ENCODE measurements around the gene NFKB2.

The NFKB2 gene

DNA sequence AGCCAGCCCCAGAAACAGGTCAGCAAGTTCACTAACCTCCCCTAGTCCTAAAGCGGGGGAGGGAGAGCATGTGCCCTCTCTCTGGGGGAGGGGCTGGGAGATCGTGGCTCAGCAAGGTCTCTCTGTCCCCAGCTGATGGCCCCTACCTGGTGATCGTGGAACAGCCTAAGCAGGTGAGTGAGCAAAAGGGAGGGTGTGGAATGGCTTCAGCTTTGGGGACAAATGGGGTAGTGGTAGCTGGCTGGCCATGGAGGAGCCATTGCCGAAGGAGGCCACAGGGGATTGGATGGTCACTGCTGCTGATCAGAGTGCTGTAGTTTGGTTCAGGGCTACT lies 779 bp downstream of the NFKB2 start:
- DNase-seq, result no peak

DNA sequence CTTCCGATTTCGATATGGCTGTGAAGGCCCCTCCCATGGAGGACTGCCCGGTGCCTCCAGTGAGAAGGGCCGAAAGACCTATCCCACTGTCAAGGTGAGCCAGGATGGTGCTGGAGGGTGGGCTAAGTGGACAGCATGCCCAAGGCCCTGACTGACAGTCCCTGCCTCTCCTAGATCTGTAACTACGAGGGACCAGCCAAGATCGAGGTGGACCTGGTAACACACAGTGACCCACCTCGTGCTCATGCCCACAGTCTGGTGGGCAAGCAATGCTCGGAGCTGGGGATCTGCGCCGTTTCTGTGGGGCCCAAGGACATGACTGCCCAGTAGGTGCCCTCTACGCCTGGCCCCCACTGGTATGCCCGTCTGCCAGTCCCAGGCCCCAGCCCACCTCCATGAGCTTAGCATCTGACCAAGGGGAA lies 1.2 kb downstream of the NFKB2 start:
- no peak for DNase-seq

DNA sequence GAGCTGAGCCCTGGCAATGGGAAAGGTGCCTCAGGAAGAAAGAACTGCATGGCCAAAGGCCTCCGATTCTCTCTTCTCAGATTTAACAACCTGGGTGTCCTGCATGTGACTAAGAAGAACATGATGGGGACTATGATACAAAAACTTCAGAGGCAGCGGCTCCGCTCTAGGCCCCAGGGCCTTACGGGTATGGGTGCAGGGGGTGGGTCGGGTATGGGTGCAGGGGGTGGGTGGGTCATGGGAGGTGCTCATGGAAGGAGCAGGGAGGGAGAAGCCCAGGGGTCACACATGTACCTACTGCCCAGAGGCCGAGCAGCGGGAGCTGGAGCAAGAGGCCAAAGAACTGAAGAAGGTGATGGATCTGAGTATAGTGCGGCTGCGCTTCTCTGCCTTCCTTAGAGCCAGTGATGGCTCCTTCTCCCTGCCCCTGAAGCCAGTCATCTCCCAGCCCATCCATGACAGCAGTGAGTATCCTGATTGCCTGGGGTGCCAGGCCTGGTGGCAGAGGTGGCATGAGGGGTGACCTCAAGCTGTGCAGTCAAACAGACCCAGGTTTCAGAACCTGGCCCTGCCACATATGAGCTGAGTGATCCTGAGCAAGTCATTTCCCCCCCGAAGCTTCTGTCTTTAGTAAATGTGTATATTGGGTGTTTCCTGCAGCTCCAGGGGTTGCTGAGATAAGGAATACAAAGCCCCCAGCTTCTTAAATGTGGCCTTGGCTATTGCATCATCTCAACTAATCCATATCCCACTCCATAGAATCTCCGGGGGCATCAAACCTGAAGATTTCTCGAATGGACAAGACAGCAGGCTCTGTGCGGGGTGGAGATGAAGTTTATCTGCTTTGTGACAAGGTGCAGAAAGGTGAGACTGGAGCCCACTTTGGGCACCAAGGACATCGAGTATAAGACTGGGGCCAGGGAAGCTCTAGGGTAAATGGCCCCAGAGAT lies 2.0 kb downstream of the NFKB2 start:
- no peak for DNase-seq

DNA sequence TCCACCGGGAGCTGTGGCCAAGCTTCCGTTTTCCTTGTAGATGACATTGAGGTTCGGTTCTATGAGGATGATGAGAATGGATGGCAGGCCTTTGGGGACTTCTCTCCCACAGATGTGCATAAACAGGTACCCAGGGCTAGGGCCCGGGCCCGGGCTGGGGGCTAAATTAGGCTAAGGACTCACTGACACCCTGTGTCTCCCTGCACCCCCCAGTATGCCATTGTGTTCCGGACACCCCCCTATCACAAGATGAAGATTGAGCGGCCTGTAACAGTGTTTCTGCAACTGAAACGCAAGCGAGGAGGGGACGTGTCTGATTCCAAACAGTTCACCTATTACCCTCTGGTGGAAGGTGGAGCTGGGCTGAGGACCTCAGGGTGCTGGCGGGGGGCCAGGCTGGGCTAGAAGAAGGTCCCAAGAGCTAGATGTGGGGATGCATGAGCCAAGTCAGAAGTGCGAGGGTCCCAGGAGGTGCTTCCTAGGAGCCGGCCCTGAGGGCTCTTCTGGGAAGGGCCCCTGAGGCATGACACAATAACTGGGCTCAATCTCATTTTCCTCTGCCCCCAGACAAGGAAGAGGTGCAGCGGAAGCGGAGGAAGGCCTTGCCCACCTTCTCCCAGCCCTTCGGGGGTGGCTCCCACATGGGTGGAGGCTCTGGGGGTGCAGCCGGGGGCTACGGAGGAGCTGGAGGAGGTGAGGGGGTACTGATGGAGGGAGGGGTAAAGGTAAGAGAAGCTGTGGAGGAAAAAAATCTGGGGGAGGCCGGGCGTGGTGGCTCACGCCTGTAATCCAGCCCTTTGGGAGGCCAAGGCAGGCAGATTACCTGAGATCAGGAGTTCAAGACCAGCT lies 2.9 kb downstream of the NFKB2 start:
- no peak for DNase-seq

DNA sequence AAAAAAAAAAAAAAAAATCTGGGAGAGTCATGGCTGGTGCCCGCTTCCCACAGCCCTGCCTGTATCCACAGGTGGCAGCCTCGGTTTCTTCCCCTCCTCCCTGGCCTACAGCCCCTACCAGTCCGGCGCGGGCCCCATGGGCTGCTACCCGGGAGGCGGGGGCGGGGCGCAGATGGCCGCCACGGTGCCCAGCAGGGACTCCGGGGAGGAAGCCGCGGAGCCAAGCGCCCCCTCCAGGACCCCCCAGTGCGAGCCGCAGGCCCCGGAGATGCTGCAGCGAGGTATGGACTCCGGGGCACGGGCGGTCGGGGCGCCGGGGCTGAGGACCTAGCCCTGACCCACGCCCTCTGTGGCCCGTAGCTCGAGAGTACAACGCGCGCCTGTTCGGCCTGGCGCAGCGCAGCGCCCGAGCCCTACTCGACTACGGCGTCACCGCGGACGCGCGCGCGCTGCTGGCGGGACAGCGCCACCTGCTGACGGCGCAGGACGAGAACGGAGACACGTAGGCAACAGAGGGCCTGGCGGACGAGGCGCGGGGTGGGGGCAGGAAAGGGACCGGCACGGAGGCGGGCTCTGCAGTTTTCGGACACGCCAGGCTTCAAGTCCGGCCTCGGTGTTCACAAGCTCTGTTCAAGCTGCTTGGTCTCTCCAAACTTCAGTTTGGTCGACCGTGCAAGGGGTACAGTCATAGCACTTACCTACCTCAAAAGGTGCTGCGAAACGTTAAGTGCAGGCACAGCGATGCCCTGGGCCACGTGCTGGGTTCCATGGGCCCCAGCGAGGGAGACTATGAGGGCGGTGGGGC lies 3.9 kb downstream of the NFKB2 start:
- peak; percentile 79 to 87 (median 85) for DNase-seq

DNA sequence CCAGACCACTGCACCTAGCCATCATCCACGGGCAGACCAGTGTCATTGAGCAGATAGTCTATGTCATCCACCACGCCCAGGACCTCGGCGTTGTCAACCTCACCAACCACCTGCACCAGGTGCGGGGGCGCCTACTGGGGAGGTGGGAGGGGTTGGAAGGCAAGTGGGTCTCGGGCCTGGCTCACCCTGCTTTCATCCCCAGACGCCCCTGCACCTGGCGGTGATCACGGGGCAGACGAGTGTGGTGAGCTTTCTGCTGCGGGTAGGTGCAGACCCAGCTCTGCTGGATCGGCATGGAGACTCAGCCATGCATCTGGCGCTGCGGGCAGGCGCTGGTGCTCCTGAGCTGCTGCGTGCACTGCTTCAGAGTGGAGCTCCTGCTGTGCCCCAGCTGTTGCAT lies 4.6 kb downstream of the NFKB2 start:
- peak; percentile 52 to 76 (median 70) for DNase-seq

DNA sequence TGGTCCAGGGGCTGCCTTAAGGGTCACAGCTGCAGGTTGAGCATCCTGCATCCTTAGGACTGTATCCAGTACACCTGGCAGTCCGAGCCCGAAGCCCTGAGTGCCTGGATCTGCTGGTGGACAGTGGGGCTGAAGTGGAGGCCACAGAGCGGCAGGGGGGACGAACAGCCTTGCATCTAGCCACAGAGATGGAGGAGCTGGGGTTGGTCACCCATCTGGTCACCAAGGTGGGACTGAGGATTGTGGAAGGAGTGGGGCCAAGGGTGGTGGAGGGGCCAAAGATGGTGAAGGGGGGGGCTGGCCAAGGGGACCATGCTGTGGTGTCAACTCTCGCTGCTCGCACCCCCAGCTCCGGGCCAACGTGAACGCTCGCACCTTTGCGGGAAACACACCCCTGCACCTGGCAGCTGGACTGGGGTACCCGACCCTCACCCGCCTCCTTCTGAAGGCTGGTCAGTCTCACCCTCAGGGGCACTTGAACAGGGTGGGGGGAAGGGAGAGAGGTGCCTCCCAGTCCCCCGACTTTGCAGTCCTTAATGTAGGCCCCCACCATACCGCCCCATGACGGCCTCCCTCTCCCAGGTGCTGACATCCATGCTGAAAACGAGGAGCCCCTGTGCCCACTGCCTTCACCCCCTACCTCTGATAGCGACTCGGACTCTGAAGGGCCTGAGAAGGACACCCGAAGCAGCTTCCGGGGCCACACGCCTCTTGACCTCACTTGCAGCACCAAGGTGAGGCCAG lies 5.3 kb downstream of the NFKB2 start:
- DNase-seq, result no peak

DNA sequence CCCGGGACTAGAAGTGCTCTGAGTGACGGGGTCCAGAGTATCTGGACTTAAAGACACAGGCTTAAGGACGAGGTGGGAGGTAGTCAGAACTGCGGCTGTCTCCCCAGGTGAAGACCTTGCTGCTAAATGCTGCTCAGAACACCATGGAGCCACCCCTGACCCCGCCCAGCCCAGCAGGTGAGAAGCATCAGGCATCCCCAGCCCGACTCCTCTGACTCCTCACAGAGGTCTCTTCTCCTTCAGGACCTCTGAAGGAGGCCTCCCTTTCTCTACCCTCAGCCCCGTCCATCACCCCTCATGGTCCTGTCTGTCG lies 5.8 kb downstream of the NFKB2 start:
- no peak for DNase-seq

DNA sequence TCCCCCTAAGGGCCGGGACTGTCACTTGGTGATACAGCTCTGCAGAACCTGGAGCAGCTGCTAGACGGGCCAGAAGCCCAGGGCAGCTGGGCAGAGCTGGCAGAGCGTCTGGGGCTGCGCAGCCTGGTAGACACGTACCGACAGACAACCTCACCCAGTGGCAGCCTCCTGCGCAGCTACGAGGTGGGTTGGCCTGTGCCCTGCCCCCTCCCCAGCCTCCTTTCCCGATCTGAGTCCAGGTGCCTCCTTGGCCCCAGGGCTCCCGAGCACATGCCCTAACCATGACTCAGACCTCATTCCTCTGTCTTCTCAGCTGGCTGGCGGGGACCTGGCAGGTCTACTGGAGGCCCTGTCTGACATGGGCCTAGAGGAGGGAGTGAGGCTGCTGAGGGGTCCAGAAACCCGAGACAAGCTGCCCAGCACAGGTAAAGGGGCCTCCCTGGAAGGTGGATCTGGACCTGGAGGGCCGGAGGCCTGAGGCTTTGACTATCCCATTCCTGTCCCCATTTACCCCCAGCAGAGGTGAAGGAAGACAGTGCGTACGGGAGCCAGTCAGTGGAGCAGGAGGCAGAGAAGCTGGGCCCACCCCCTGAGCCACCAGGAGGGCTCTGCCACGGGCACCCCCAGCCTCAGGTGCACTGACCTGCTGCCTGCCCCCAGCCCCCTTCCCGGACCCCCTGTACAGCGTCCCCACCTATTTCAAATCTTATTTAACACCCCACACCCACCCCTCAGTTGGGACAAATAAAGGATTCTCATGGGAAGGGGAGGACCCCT lies 6.4 kb downstream of the NFKB2 start:
- DNase-seq, result no peak

DNA sequence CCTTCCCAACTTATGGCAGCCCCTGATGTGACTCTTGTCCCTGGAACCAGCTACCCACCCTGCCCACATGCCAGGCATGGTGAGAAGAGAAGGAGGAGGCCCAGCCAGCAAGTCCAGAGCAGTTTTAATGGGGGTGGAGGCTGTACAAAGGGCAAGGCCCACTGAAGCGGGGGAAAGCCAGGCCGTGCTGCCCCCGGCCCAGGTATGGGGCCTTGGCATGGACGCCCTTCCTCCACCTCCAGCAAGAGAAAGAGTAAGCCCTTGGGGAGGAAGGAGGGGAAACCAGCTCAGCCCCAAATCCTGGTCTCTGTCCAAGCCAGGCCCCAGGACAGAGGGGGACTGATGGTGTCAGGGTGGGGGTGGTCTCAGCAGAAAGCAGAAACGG lies 7.0 kb downstream of the NFKB2 start:
- DNase-seq, result no peak

DNA sequence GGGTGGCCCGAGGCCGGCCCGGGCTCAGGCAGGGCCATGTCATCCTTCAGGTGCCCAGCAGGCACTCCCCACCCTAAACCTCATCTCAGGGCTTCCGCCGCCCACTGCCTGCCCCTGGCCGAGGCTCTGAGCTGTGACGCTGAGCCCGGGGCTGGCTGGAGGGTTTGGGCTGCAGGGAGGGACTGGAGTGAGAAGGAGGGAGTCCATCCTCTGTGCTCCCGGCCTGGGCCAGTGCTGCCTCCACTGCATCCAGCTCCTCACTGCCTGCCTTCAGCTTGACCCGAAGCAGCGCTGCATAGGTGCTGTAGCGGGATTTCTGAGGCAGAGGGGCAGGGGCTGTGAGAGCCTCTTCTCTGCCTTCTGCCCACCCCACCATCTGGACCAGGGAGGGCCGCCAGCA lies 7.6 kb downstream of the NFKB2 start:
- no peak for DNase-seq

DNA sequence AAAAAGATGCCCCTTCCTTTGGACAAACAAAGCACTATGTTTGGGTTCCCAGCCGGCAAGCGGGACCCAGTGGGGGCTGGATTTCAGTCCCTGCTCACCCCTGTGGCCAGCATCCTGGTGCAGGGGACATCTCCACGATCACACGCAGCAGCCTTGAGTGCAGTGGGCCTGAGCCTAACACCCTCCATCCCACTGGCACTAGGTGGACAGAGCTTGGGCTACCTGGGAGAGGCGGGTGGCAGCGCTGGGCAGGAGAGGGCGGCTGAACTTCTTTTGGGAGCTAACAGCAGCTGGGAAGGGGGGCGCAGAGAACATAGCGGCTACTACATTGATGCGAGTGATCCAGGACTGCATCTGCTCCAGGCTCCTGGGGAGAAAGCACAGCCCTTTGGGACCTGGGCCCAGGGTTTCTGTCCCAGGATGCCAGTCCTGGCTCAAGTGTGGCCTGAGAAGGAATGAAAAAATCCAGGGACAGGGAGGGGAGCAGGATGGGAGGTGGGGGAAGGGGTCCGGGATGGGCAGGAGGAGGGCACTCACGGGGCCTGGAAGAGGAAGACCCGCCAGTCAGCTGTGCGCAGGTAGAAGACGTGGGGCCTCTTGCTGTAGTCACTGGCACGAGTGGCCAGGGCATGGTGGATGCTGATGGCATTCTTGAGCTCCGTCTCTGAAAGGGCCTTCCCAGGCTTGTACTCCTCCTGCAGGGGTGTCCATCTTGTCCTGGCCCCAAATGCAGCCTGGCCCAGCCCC lies 9.0 kb downstream of the NFKB2 start:
- DNase-seq, result no peak

DNA sequence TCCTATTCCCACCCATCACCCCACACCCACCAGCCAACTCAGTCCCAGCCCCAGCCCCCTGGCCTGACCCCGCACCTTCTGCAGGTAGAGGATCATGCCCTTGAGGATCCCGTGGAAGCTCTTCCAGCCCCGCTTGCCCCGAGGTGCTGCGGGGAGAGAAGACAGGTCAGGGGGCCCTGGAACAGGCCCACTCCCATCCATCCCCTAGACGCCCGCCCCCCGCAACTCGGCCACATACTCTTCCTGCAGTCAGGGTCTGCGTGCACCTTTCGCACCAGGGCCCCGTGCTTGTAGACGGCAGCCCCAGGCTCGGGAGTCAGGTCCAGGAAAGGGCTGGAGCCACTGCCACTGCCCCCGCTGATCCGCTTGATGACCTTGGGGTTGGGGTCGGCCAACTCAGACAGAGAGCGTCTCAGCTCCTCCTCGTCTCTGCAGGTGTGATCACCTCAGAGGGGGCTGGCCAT lies 9.6 kb downstream of the NFKB2 start:
- no peak for DNase-seq

DNA sequence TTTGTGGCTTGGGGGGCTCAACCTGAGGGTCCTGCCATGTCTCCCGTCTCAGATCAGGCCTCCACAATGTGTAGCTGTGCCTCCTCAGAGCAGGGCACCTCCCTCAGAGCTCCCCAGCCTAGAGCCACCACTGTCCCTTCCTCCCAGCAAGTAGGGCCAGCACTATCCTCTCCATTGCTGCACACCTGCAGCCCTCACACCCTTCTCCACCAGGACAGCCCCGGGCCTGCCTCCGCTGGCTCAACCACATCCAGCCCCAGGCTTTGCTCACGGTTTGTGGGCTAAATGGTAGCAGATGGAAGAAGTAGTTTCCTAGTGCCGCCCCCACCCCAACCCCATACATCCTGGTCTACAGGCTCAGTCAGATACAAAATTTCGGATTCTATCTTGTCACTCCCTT lies 10.1 kb downstream of the NFKB2 start:
- DNase-seq, result no peak

DNA sequence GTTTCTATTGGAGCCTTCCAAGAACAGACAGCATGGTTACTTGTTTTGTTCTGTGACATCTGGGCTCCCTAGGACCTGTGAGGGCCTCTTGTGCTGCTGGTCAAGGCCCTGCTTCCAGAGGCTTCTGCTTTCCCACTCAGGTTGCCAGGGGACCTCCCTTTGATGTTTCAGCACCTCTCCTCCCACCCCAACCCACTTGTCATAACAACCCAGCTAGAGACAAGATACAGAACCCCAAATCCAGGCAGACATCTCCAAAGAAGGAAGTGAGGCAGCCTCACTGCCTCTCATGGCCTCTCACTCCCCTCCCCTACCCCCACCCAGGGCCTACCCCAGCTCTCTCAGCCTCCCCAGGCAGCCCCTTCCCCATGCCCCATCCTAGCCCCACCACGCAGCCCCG lies 11.3 kb downstream of the NFKB2 start:
- no peak for DNase-seq

DNA sequence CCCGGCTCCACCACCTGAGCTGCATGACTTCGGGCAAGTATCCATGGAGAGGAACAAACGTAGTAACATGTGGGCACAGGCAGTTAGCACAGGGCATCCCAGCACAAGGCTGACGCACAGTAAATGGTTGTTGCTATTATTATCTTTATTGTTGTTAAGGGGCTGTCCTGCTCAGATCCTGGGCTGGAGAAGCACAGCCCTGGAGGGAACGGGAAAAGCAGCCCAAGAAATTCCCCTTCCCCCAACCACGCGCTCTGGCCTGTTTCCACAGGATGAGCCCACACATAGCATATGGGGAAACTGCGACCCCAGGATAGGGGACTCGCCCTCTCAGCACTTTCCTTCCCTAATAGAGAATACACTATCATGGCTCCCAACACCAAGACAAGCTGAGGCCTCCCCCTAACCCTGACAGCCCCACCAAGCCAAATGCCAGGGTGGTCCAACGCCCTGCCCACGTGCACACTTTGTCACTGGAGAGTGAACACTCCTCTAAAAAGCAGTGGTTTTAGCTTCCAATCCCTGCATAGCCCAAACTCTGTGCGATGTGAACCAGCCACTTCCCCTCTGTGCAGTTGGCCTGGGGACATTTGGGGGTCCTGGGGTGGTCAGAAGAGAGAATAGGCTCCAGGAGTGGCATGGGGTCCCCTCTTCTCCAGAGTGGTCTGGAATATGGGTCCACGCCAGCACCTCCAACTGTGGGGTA lies 12.1 kb downstream of the NFKB2 start:
- no peak for DNase-seq

DNA sequence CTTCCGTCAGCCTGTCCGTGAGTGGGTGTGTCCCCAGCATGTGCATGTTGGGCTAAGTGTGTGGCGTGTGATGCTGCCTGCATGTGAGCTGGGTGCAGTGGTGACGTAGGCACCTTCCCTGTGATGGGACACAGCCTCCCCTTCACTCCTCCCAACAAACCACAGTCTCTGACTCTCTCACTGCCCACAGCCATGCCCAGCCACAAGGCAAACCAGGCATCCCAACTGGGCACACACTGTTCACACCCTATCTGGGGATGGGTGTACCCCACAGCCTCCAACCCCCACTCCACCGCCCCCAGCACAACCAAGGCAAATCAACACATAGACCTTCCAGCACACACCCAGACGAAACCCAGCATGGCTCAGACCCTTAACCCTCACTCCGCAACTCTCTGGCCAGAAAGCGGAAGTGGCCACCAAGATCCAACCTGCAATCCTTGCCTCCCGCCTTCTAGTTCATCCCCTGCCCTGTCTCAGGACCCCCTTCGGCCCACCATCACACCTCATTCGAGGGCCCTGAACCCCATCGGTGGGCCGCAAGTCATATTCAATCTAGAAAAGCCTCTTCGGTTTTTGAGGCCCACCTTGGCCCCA lies 12.7 kb downstream of the NFKB2 start:
- DNase-seq, result no peak

DNA sequence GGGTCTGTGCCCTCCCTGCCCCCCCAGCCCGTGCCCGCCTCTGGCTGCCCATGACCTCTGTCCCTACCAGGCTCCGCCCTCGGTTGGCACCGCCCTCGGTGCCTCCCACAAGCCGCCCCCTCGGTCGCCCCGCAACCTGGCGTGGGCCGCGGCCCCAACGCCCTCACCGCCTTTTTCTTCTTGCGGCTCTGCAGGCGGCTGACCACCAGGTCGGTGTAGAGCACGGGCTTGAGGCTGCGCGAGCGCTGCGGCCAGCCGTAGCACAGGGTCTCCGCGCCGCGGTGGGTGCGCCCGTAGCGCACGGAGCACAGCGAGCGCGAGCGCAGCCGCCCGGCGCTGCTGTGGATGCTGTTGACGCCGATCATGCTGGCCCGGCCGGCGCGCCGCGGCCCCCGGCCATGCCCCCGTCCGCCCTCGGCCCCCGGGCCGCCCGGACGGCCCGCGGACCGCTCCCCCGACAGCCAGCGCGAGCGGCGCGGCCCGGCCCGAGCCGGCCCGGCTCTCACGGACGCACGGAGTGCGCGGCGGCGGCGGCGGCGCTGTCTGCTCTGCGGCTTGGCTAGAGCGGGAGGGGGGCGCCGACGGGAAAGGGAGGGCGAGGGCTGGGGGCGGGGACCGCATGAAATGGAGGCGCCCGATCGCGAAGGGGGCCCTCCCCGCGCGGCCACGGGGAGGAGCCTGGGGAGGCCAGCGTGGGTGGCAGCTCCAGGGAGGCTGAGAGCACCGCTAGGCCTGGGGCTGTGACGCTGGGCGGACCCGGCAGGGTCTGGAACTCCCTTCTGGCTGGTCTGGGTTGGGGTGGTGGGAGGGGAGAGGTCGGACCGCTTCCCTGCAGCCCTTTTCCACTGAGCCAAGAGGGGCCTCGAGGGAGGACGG lies 13.5 kb downstream of the NFKB2 start:
- peak in 2 of 3 experiments; percentile 25 to 31 for DNase-seq
